CD4-positive, alpha-beta T cell treated with Interferon alpha-2 for 1 hour (primary cell): ENCODE results near the gene PKD1.
"Not testable (repeated sequence)": the region's sequence is repeated elsewhere in the genome, so short reads cannot be mapped to it uniquely, and the experiment has no call there.

Source experiments
- DNase-seq, 2 donors: peaks; one replicate each; pipeline ENCODE4 v3.0.0-alpha.2; 2020 to 2022

PKD1 gene

DNA sequence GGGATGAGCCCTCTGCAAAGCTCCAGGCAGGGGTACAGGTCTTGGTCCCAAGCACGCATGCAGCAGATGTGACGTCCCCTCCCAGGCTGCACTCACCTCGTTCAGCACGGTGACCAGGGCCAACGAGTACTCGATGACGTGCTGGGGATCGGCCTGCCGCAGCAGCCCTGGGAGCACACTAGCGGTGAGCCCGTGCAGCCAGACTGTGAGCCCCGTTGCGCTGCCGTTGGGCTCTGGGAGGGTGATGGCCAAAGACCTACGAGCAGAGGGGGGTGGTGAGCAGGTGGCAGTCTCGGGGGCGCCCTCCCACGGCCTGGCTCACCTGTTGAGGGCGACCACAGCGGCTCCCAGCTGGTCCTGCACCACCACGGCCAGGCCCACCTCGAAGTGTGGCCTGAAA lies 29.9 kb downstream of the PKD1 start:
- not testable (repeated sequence) for DNase-seq

DNA sequence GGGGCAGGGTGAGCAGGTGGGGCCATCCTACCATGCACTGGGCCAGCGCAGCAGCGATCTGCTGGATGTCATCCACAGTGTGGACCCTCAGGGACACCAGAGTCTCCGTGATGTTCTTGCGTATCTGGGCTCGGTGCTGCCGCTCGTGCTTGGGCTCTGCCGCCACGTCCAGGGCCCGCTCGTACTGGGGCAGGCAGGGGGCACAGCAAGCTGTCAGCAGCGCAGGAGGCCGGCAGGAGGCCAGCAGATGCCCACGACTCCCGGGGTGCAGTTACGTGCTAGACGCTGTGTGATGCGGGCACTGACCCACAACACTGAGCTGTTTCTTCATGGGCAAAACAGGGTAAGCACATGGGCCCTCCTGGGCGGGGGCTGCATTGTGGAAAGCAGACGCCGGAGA lies 30.4 kb downstream of the PKD1 start:
- not testable (repeated sequence) for DNase-seq

DNA sequence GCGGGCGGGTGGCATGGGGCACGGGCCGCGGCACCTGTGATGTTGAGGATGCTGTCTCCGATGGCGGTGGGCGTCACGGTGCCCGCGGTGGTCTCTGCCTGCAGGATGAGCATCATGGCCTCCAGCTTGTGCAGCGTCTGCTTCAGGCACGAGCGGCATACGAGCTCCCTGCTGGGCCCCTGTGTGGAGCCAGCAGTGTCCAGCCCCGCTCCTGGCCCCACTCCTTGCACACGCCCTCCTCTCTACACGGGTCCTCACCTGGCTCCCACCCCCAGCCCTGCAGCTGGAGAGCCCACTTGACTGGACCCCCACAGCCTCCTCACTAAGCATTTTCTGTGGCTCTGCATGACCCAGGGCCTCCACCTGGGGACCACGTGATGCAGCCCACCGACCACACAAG lies 31.2 kb downstream of the PKD1 start:
- DNase-seq, result not testable (repeated sequence)

DNA sequence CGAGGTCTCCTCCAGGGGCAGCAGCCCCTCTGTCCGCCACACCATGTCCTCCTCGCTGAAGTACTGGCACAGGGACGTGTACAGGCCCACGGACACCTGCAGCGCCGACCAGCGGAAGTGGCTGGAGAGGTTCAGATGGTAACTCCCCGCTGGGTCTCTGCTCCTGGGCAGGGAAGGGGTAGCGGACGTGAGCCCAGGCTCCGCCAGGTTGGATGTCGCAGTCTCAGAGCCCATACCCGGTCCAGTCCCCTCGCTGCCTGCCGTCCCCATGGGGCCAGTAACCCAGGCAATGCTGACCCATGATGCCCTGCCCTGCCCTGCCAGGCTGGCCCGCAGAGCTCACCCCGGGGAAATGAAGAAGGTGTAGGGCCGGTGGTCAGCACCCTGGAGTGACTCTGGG lies 33.2 kb downstream of the PKD1 start:
- no peak for DNase-seq

DNA sequence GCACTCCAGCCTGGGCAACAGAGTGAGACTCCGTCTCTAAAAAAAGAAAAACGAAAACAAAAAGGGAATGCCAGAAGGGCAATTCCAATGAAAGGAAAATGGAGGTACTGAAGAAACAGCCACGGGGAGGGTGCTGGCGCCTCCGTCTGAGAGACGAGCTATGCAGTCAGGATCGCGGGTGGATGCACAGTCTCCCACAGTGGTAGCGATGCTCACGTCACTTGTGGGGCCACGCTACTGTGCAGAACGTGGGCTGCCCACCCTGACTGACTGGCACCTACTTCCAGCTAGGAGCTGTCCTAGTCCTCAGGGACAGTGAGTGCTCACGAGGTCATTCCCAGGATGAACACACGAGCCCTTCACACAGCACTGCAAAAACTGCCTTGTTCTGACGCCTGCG lies 34.1 kb downstream of the PKD1 start:
- not testable (repeated sequence) for DNase-seq

DNA sequence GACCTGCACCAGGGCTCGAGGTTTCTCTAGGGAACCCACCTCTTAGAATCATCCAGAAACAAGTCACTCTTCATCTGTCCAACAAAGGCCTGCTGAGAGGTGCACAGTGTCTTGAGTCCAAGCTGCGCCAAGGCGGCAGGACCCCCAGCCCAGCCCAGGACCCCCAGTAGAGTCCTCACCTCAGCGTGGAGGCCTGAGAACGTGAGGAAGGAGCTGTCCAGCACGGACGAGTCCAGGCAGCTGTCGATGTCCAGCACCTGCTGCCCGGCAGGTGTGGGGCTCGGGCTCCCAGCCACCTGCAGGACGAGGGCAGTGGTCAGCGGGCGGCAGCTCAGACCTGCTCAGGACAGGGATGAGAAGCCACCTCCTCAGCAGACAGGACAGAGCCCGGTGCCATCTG lies 38.0 kb downstream of the PKD1 start:
- DNase-seq, result not testable (repeated sequence)

DNA sequence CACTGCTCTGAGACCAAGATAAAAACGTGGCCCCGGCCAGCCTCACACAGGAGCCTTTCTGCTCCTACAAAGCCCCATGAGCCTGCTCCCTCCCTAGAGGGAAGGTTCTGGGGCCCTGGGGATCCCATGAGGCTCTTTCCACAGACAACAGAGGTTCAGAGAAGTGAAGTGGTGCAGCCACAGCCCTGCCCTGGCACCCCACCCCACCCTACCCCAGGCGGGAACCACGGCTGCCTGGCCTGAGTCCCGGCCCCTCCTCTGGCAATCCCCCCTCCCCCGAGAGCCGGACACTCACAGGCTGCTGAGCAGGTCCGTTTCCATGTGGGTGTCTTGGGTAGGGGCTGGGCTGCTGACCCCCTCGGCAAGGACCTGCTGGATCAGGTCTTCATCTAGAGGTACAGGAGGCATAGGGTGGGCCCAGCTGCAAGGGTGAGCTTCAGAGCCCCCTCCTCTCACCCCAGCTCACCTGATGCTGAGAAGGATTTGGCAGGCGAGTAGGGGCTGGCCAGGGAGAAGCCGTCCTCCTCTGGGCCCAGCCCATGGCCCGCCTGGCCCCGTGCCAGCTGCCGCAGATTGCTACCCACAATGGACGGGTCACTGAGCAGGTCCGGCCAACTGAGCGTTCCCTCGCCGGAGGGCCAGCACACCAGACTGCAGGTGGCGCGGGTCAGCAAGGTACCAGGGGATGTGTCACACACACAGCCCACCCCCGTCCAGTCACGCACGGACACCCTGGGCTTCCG lies 38.7 kb downstream of the PKD1 start:
- no peak for DNase-seq

DNA sequence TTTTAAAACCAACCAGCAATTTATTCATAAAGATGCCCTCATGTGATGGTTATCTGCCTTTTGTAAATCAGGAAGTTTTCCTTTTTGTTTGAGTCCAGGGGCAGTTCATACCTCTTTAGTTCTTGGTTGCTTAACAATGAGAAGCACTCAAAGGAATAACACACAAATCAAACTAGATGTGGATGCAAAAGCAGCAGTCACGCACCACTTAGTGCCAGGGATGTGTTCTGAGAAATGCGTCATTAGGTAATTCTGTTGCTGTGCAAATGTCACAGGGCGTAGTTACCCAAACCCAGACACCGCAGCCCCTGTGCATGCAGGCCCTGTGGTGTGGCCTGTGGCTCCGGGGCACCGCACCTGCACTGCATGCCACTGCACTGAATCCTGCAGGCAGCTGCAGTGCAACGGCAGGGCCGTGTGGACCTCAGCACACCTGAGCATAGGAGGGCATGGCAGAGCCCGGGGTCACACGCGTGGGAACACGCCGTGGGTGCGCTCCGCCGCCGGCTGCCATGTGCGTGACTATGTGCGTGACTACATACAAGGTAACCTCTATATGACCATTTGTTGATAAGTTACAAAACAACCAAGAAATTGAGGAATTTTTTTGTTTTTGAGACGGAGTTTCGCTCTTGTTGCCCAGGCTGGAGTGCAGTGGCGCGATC lies 39.6 kb downstream of the PKD1 start:
- no peak for DNase-seq

DNA sequence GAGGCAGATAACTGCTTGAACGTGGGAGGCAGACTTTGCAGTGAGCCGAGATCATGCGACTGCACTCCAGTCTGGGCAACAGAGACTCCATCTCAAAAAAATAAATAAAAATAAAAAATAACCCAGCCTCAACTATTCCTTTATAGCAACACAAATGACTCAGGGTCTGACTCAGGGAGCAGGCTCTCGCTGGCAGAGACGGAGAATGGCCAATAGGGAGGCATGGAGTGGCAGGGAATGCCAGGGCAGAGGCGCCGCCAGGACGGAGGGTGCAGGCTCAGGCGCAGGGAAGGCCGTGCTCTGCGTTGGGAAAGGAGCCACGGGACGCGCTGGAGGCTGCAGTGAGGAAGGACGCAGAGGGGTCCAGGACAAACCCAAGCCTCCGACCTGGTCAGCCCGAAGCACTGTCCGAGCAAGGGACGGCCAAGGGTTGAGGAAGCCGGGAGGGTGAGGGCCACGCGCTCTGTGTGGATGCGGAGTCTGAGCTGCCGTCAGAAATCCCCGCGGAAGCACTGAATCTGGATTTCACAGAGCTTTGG lies 40.3 kb downstream of the PKD1 start:
- DNase-seq, result no peak

DNA sequence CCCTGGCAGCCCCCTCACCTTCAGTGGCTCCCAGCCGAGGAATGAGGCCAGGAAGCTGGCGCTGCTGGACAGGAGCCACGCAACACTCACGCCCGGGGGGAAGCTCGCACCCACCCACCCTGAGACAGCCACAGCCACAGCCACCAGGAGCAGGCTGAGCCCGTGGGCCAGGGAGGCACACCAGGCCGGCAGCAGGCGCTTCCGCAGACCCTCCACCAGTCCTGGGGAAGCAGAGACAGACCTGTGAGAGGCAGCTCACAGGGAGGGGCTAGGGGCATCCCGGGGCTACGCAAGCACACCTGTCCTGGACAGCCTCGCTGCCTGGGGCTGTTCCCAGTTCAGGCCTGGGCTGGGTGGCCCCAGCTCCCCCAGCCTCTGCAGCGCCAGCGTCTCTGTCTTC lies 41.9 kb downstream of the PKD1 start:
- DNase-seq, result no peak

DNA sequence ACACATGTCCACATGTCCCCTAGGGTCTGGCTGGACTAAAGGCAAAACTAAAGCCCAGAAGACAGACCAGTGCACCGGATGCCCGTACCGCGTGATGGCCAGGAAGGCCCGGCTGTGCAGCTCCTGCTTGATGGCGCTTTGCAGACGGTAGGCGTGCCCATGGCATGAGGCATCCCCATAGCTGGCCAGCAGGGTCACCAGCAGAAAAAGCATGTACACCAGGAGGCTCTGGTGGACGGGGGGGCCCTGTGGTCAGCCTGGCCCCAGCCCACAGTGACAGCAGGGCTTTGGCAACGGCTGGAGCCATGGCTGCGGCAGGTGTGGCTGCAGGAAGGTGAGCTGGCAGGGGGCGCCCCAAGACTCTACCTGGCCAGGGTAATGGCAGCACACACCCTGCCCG lies 42.8 kb downstream of the PKD1 start:
- no peak for DNase-seq

DNA sequence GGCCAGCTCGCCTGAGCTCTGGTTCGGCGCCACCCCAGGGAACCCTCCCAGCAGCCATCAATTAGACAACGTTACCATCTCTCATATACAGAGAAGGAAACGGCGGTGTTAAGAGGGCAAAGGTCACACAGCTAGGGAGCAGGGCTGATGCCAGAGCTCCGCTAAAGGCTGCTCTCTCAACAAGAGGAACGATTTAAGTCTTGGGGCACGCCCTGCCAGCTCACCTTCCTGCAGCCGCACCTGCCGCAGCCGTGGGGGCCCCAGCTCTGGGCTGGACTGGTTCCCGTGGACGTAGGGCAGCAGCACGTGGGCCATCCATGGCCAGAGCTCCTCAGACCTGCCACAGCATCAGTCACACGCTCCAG lies 43.5 kb downstream of the PKD1 start:
- no peak for DNase-seq

DNA sequence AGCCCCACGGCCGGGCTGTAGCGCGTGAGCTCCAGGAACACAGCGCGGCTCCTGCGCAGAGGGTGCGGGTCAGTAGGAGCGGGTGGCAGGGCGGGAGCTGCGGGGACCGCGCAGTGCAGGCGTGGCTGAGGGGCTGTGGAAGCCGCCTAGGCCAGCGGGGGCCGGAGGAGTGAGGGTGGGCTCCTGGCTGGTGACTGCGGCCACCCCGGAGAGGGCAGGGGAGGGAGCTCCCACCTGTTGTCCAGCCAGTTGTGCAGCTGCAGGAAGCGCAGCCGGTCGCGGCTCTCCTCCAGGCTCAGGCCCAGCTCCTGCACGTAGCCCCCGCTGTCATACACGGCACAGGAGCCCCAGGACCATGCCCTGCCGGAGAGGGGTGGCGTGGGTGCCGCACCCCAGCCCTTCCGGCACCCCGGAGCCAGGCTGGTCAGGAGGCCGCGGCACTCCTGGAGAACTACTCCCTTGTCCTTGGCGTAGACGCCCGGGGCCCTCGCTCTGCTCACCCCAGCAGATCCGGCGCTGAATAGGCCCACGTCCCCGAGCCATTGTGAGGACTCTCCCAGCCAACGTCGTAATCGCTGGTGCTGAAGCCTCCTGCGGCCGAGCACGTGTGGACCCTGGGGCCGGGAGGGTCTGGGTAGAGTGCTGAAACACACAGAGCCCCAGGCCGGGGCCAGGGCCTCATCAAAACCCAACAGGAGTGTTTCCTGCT lies 44.0 kb downstream of the PKD1 start:
- DNase-seq, result no peak

DNA sequence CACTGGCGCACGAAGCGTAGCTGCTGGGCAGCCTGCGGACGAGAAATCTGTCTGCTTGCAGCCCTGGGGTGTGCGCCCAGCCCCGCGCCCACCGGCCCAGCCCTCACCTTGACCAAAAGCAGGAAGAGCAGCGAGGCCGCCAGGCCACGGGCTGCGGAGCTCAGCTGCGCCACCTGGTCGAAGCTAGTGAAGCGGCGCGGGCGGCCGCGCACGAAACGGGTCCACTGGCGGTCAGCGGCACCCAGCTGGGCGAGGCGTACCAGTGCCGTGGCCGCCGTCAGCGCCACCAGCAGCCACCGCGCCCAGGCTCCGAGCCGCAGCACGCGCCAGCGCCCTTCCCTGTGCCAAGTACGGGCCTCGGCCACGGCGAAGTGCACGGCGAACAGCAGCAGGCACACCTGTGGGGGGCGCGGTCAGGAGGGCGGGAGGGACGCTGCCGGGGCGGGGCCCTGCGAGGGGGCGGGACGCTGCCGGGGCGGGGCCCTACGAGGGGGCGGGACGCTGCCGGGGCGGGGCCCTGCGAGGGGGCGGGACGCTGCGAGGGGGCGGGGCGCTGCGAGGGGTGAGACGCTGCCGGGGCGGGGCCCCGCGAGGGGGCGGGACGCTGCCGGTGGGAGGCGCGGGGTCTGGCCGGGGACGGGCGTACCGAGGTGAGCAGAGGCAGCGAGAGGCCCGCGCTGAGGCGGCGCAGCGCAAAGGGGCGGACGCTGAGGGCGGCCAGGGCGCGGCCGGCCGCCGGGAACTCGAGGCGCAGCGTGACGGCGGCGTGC lies 44.7 kb downstream of the PKD1 start:
- peak; percentile 51 to 56 for DNase-seq

DNA sequence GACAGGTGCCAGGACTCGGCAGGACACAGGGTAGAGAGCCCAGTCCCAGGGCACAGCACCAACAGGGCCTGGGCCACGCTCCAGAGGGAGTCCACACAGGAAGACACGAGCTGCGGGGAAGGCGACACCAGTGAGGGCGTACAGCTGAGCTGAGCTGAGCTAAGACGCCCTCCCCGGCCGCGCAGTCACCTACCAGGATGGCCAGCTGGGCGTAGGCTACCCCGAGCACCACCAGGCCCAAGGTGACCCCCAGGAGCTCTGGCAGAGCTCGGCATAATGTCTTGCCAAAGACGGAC lies 45.3 kb downstream of the PKD1 start:
- no peak for DNase-seq

DNA sequence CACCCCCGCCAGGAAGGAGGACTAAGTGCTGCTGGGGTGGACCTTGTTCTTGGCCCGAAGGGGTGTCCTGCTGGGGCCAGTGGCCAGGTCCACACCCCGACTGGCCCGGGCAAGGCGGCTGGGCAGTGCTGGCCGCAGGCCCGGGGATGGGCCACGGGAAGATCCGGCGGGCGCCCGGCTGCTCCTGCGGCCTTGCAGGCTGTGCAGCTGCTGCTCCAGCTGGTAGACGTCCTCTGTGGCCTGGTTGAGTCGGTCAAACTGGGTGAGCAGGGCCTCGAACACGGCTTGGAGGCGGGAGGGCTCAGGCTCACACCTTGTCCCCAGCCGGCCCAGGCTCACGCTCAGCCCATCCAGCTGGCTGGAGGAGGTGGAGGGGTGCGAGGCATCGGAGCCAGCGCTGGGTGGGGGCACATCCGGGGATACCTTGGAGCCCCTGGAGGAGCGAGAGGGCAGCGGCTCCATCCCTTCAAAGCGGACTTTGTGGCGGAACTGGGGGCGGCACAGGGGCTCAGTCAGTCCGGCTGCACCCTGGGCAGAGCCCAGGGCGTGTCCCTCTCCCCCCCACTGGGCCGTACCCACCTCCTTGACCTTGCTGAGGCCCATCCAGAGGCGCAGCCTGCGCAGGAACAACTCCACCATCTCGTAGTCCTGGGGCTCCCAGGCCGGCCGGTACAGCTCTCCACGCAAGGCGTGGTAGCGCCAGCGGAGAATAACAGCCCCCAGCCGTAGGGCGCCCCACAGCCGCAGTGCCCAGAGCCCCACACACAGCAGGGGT lies 45.8 kb downstream of the PKD1 start:
- DNase-seq, result no peak

DNA sequence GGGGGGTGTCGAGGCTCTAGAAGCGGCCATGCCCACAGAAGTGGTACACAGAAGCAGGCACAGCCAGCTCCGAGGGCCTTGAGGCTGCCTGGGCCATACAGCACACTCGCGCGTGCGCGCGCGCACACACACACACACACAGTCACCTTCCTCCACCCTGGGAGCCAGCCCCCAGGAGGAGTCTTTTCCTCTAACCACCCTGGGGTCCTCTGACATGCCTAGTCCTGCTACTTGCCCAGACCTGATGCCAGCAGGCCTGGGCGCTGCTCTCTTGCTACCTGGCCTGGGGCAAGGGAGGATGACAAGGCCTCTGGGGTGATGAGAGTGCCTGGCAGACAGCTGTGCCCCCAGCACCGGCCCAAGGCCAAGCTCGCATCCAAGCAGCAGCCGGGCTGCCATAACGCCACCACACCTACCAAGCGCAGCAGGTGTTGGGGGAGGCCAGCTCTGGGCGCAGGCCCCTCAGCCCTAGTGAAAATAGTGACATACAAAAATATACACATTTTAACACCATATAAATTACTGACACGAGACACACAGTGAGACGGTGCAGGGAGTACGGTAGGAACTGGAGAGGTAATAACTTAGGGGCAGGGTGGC lies 46.8 kb downstream of the PKD1 start:
- DNase-seq, result no peak

DNA sequence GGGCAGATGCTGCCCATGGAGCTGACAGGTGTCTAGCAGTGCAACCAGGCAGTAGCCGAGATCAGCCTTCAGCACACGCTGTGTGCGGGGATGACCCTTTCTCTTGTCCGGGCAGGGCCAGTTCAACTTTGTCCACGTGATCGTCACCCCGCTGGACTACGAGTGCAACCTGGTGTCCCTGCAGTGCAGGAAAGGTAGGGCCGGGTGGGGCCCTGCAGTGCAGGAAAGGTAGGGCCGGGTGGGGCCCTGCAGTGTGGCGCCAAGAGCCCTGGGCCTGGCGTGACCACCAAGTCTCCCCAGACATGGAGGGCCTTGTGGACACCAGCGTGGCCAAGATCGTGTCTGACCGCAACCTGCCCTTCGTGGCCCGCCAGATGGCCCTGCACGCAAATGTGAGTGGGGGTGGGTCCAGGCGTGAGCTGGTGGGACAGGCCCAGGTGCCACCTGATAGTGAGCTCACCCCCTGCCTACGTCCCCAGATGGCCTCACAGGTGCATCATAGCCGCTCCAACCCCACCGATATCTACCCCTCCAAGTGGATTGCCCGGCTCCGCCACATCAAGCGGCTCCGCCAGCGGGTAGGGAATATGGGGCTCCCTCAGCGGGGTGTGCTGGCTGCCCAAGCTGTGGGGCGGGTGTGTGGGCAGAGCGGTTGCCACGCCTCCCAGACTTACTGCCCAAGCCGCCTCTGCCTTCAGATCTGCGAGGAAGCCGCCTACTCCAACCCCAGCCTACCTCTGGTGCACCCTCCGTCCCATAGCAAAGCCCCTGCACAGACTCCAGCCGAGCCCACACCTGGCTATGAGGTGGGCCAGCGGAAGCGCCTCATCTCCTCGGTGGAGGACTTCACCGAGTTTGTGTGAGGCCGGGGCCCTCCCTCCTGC lies 47.7 kb downstream of the PKD1 start:
- no peak for DNase-seq

DNA sequence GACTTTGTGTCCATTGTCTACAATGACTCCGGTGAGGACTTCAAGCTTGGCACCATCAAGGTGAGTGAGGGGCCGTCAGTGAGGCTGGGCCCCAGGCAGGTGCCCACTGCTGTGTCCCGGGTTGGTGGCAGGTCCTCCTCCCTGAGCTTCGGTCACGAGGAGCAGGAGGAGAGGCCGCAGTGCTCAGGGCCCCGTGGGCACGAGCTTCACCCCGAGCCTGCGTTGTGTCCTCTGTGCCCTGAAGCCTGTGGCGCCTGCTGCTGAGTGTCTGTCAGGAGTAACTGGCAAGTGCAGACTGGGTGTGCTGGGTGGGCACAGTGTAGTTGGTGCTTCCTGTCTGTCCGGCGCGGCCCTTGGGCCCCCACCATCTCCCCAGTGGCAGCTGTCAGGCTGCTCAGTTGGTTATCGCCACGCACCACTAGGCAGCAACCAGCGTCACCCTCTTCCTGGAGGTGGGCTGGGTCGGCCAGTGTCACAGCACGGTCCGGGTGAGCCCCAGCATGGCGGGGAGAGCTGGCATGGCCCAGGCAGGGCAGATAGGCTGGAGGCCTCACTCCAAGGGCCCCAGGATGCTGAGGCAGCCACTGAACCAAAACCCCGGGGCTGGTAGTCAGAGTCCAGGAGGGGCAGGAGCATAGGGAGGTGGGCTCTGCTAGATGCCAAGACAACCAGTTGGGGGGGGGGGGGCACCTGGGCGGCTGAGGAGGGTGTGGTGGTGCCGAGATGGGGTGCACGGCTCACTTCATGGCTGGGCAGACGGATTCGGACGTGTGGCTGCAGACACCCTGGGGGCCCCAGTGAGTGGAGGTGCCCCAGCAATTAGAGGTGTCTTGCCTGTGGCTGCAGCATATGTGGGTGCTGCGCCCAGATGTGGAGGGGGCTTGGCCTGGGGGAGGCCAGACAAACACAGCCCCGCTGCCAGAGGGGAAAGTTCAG lies 48.6 kb downstream of the PKD1 start:
- no peak for DNase-seq
